ENCODE results near the gene RABL3.

RABL3 gene

DNA sequence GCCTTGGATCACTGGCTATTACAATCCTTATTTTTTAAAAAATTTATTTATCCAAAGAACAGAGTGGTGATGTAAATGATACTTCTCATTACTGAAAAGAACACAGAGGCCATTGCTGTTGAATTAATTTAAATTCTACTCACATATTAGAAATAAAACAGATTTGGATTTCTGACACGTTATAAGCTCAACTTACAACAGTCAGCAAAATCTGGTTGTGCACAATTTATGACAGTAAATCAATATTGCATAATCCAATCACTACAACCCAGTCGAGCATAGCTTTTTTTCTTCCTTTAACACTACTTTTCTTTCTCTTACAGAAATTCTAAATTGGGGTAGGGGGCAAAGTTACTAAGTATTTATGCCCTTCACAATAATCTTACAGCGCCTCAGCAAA is 43.0 kb downstream of the RABL3 start:
- Histone ChIP-seq H3K27ac (replicated peaks) (no peak overlapping the region), H3K27me3 (ENCODE audit: insufficient read depth, poor library complexity, severe bottlenecking) (no peaks in the 10 kb centered on the region), H3K4me3 (replicated peaks; ENCODE audit: insufficient read depth, low read length) (no peak overlapping the region)
- no peak for DNase-seq (ENCODE audit: low read depth in 1 of 2, low spot score in 1 of 2)
- TF ChIP-seq, protein P1, sequence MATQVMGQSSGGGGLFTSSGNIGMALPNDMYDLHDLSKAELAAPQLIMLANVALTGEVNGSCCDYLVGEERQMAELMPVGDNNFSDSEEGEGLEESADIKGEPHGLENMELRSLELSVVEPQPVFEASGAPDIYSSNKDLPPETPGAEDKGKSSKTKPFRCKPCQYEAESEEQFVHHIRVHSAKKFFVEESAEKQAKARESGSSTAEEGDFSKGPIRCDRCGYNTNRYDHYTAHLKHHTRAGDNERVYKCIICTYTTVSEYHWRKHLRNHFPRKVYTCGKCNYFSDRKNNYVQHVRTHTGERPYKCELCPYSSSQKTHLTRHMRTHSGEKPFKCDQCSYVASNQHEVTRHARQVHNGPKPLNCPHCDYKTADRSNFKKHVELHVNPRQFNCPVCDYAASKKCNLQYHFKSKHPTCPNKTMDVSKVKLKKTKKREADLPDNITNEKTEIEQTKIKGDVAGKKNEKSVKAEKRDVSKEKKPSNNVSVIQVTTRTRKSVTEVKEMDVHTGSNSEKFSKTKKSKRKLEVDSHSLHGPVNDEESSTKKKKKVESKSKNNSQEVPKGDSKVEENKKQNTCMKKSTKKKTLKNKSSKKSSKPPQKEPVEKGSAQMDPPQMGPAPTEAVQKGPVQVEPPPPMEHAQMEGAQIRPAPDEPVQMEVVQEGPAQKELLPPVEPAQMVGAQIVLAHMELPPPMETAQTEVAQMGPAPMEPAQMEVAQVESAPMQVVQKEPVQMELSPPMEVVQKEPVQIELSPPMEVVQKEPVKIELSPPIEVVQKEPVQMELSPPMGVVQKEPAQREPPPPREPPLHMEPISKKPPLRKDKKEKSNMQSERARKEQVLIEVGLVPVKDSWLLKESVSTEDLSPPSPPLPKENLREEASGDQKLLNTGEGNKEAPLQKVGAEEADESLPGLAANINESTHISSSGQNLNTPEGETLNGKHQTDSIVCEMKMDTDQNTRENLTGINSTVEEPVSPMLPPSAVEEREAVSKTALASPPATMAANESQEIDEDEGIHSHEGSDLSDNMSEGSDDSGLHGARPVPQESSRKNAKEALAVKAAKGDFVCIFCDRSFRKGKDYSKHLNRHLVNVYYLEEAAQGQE (IDR thresholded peaks at IDR 0.05; ENCODE audit: insufficient replicate concordance, low read depth) = no peak
- no peak for TF ChIP-seq GABPA (IDR thresholded peaks at IDR 0.05; ENCODE audit: low read depth)
- no peak for TF ChIP-seq POLR2AphosphoS5 (IDR thresholded peaks at IDR 0.05; ENCODE audit: low read depth)
- TF ChIP-seq CTCF (IDR thresholded peaks at IDR 0.05; ENCODE audit: insufficient read depth, low read length) = no peak
- no peak for TF ChIP-seq SPI1 (IDR thresholded peaks at IDR 0.05; ENCODE audit: borderline replicate concordance, low read depth)

GRCh38 chr3:120693439-120694171 is 48.7 kb downstream of the RABL3 start:
- DNase-seq (ENCODE audit: low read depth in 1 of 2, low spot score in 1 of 2) = no peak
- TF ChIP-seq, protein P1 (IDR thresholded peaks at IDR 0.05; ENCODE audit: insufficient replicate concordance, low read depth) = no peak
- no peak for TF ChIP-seq CTCF (IDR thresholded peaks at IDR 0.05; ENCODE audit: insufficient read depth, low read length)
- Histone ChIP-seq H3K27ac (replicated peaks) (no peak overlapping the region), H3K4me3 (replicated peaks; ENCODE audit: insufficient read depth, low read length) (no peak overlapping the region), H3K27me3 (ENCODE audit: insufficient read depth, poor library complexity, severe bottlenecking) (no peaks in the 10 kb centered on the region)

- no peak overlapping the region for H3K27ac ChIP-seq (replicated peaks)
Measured at GRCh38 chr3:120689395-120689794, 52.9 kb downstream of the RABL3 start.

More at GRCh38 chr3:120689395-120689794, 52.9 kb downstream of the RABL3 start:
- Histone ChIP-seq H3K4me3 (replicated peaks; ENCODE audit: insufficient read depth, low read length) (no peak overlapping the region), H3K27me3 (ENCODE audit: insufficient read depth, poor library complexity, severe bottlenecking) (no peaks in the 10 kb centered on the region)
- no peak for TF ChIP-seq SPI1 (IDR thresholded peaks at IDR 0.05; ENCODE audit: borderline replicate concordance, low read depth)
- no peak for TF ChIP-seq CTCF (IDR thresholded peaks at IDR 0.05; ENCODE audit: insufficient read depth, low read length)
- no peak for TF ChIP-seq POLR2AphosphoS5 (IDR thresholded peaks at IDR 0.05; ENCODE audit: low read depth)
- TF ChIP-seq, protein P1 (IDR thresholded peaks at IDR 0.05; ENCODE audit: insufficient replicate concordance, low read depth) = no peak
- no peak for TF ChIP-seq GABPA (IDR thresholded peaks at IDR 0.05; ENCODE audit: low read depth)
- DNase-seq (ENCODE audit: low read depth in 1 of 2, low spot score in 1 of 2) = no peak

Measured in HL-60 (cell line).